Endothelial cell (in vitro differentiated cells): ENCODE results near the gene EPC2. TPM values are rescaled to one million over a fixed set of nuclear protein-coding genes. Genes with fewer than 3 reads are reported as not detected.

ENCODE experiments used
- DNase-seq: peaks from one replicate; pipeline ENCODE4 v3.0.0; 2021; ENCODE audit warnings: low spot score
- H3K27ac Mint-ChIP-seq: one replicate; pipeline ENCODE4 v1.8.0; 2021; ENCODE audit warnings: mixed read lengths, inconsistent platforms; ENCODE audit not compliant: unreplicated experiment
- H3K27me3 Mint-ChIP-seq: one replicate; pipeline ENCODE4 v1.8.0; 2021; ENCODE audit warnings: mild to moderate bottlenecking, moderate library complexity, mixed read lengths, inconsistent platforms; ENCODE audit not compliant: unreplicated experiment
- H3K36me3 Mint-ChIP-seq: one replicate; pipeline ENCODE4 v1.8.0; 2021; ENCODE audit warnings: mild to moderate bottlenecking, low read depth, mixed read lengths, inconsistent platforms; ENCODE audit not compliant: unreplicated experiment
- H3K4me1 Mint-ChIP-seq: one replicate; pipeline ENCODE4 v1.8.0; 2021; ENCODE audit warnings: mild to moderate bottlenecking, mixed read lengths, inconsistent platforms; ENCODE audit not compliant: unreplicated experiment
- H3K4me3 Mint-ChIP-seq: one replicate; pipeline ENCODE4 v1.8.0; 2021; ENCODE audit warnings: mild to moderate bottlenecking, mixed read lengths, inconsistent platforms; ENCODE audit not compliant: unreplicated experiment
- H3K9me3 Mint-ChIP-seq: one replicate; pipeline ENCODE4 v1.8.0; 2021; ENCODE audit warnings: mixed read lengths, inconsistent platforms; ENCODE audit not compliant: unreplicated experiment
- total RNA-seq: library from RNA; stranded (reverse); fragmentation: NEBNext Ultra II Directional; extraction: Animal tissue kit (Norgen Biotek cat#: 25700); gene quantifications from one replicate; pipeline ENCODE4 v1.2.1, GENCODE V29; 2021; ENCODE audit not compliant: unreplicated experiment
- TF ChIP-seq, protein P1 (sequence below): fragments of 200-600 bp; sonication (generic); IDR thresholded peaks from one replicate; pipeline ENCODE4 v1.5.0; 2021; ENCODE audit warnings: antibody characterized with exemption; ENCODE audit not compliant: unreplicated experiment

EPC2 gene
- total RNA-seq, 1 donor from 2014 or later = 31.4 TPM

- peak overlapping the region; percentile 68 for H3K27ac Mint-ChIP-seq
- peaks cover 6% of the 10 kb centered on the region for H3K4me1 Mint-ChIP-seq
- H3K4me3 Mint-ChIP-seq = no peak overlapping the region
- no peaks in the 10 kb centered on the region for H3K36me3 Mint-ChIP-seq
- no peak for DNase-seq
- TF ChIP-seq, protein P1, sequence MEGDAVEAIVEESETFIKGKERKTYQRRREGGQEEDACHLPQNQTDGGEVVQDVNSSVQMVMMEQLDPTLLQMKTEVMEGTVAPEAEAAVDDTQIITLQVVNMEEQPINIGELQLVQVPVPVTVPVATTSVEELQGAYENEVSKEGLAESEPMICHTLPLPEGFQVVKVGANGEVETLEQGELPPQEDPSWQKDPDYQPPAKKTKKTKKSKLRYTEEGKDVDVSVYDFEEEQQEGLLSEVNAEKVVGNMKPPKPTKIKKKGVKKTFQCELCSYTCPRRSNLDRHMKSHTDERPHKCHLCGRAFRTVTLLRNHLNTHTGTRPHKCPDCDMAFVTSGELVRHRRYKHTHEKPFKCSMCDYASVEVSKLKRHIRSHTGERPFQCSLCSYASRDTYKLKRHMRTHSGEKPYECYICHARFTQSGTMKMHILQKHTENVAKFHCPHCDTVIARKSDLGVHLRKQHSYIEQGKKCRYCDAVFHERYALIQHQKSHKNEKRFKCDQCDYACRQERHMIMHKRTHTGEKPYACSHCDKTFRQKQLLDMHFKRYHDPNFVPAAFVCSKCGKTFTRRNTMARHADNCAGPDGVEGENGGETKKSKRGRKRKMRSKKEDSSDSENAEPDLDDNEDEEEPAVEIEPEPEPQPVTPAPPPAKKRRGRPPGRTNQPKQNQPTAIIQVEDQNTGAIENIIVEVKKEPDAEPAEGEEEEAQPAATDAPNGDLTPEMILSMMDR = no peak
- no peaks in the 10 kb centered on the region for H3K27me3 Mint-ChIP-seq
- no peaks in the 10 kb centered on the region for H3K9me3 Mint-ChIP-seq
Measured at GRCh38 chr2:148814143-148814859, 169.8 kb downstream of the EPC2 start.

- TF ChIP-seq, protein P1 = no peak
Measured at GRCh38 chr2:148814860-148815419, 170.4 kb downstream of the EPC2 start.

GRCh38 chr2:148816176-148816575 lies 171.6 kb downstream of the EPC2 start:
- Mint-ChIP-seq H3K36me3 (no peaks in the 10 kb centered on the region), H3K4me3 (no peak overlapping the region), H3K27me3 (no peaks in the 10 kb centered on the region), H3K4me1 (peaks cover 6% of the 10 kb centered on the region), H3K27ac (no peak overlapping the region), H3K9me3 (no peaks in the 10 kb centered on the region)
- TF ChIP-seq, protein P1 = no peak
- no peak for DNase-seq

More at GRCh38 chr2:148814860-148815419, 170.4 kb downstream of the EPC2 start:
- no peaks in the 10 kb centered on the region for H3K36me3 Mint-ChIP-seq
- H3K27me3 Mint-ChIP-seq = no peaks in the 10 kb centered on the region
- no peak overlapping the region for H3K27ac Mint-ChIP-seq
- no peak for DNase-seq
- H3K4me3 Mint-ChIP-seq = no peak overlapping the region
- H3K4me1 Mint-ChIP-seq = peaks cover 6% of the 10 kb centered on the region
- H3K9me3 Mint-ChIP-seq = no peaks in the 10 kb centered on the region

GRCh38 chr2:148817210-148817708 lies 172.7 kb downstream of the EPC2 start:
- Mint-ChIP-seq H3K4me1 (peaks cover 6% of the 10 kb centered on the region), H3K4me3 (no peak overlapping the region), H3K27ac (no peak overlapping the region), H3K36me3 (no peaks in the 10 kb centered on the region), H3K9me3 (no peaks in the 10 kb centered on the region), H3K27me3 (no peaks in the 10 kb centered on the region)
- TF ChIP-seq, protein P1 = no peak
- no peak for DNase-seq

DNA sequence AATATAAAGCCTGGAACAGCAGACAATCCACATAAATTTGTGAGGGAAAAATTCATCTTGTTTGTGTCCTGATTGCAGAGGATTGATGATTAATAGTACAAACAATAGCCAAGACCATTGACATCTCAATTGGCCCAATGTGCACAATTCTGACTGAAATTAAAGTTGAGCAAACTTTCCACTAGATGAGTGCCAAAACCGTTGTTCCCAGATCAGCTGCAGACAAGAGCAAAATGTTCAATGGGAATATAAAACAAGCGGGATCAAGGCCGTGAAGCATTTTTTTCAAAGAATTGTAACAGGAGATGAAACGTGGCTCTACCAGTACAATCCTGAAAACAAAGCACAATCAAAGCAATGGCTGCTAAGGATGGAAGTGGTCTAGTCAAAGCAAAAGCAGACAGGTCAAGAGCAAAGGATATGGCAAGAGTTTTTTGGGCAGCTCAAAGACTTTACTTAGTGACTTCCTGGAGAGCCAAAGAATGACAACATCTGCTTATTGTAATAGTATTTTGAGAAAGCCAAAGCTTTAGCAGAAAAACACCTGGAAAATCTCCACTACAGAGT lies 174.6 kb downstream of the EPC2 start:
- Mint-ChIP-seq H3K27me3 (no peaks in the 10 kb centered on the region), H3K36me3 (no peaks in the 10 kb centered on the region), H3K27ac (no peak overlapping the region), H3K9me3 (no peaks in the 10 kb centered on the region), H3K4me3 (no peak overlapping the region), H3K4me1 (peaks cover 4% of the 10 kb centered on the region)
- no peak for DNase-seq
- TF ChIP-seq, protein P1 = no peak
